LoVo (cell line): Measurements from ENCODE around the gene WWP2.

ENCODE experiments used
- DNase-seq: peaks from one replicate; pipeline ENCODE4 v3.0.0-alpha.2; 2016; ENCODE audit warnings: low spot score

WWP2 gene

DNA sequence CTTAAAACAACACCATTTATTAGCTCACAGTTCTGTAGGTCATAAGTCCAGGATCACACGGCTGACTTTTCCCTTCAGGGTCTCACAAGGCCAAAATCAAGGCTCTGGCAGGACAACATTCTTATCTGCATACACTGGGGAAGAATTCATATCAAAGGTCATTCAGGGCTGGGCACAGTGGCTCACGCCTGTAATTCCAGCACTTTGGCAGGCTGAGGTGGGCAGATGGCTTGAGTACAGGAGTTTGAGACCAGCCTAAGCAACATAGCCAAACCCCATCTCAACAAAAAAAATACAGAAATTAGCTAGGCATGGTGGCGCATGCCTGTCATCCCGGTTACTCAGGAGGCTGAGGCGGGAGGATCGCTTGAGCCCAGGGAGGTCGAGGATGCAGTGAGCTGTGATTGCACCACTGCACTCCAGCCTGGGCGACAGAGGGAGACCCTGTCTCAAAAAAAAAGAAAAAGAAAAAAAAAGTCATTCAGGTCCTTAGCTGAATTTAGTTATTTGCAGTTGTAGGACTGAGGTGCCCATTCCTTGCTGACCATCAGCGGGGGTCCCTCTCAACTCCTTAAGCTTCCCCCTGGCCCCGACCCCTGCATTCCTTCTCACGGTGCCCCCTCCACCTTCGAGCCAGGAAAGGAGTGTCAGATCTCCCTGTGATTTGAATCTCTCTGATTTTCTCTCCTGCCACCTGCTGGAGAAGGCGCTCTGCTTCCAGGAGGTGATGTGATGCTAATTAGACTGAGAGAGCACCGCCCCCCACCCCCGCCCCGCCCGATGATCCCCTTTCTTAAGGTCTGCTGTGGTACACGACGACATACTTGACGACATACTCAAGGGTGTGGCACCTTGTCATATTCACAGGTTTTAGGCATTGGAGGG is 97.2 kb downstream of the WWP2 start:
- DNase-seq, result peak; percentile 27

DNA sequence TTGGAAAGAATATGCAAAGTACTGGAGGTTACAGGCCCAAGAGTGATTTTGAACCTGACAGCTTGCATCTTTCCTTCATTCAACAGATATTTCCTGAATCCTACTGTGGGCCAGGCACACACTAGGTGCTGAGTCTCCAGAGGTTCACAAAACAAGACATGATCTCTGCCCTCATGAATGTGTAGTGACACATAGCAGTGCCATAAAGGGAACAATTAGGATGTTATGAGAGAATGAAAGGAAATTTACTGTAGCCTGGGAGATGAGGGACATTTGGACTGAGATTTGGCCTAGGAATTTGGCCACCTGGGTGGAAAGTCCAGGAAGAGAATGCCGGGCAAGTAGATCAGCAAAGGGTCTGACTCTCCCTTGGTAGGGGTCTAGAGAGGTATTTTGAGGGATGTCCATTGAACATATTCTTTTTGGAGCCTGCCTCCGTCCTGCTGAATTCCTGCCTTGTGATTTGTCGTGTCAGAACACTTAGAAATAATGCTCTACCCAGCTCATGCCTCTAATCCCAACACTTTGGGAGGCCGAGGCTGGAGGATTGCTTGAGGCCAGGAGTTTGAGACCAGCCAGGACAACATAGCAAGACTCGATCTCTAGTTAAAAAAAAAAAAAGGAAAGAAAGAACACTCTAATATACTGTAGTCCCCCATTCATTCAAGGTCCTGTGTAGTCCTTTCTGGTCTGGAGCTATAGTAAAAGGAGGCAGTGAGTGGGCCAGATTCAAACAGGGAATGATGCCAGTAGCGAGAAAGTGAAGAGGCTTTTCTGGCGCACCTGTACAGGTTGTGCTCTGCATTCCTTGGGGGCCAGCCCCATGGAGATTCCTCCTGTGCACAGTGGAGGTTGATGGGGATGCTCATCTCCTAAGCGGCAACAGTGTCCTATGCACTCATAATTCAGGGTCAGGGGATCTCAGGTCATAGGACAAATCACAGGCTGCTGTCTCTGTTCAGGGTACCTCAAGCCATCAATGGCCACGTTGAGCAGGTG is 98.4 kb downstream of the WWP2 start:
- no peak for DNase-seq

- DNase-seq, result no peak
These were observed 99.3 kb downstream of the WWP2 start for GRCh38 chr16:69861292-69862030.

- DNase-seq, result no peak
These were observed 101.5 kb downstream of the WWP2 start for GRCh38 chr16:69863401-69864281.

- DNase-seq, result no peak
These were observed 103.6 kb downstream of the WWP2 start for GRCh38 chr16:69865701-69866100.

DNA sequence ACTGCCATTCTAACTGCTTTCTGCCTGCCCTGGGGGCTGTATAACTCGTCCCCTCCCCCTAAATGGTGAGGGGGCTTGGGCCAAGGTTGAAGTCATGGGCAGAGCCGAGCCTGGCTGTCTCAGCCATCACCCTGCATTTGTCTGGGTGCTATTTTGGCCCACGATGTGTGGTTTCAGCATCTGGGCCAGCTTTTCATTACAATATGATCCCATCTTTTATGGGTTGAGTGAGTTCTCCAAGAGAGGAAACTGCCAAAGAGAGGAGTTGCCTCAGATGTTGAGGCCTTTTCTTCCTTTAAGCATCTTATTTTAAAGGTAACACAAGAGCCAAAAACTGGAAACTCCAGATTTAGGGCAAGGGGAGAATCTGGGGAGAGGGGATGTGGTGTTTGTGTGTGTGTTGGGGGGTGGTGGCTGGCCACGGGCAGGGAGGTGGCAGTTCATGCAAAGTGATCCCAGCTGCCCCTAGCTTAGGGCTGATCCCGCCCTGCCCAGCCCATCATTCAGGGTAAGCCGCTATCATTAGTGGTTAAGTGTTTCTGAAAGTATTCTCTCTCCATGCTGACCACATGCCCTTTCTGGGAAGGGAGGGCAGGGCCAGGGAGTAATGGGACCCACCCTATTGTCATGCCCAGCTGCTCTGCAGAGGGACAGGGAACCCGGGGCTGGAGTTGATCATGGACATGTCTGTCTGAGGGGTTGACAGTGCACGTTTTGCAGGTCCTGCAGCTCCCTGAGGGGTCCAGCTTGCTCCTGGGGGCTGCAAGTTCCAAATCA is 105.8 kb downstream of the WWP2 start:
- no peak for DNase-seq

- no peak for DNase-seq
These were observed 108.6 kb downstream of the WWP2 start for GRCh38 chr16:69870761-69871160.

DNA sequence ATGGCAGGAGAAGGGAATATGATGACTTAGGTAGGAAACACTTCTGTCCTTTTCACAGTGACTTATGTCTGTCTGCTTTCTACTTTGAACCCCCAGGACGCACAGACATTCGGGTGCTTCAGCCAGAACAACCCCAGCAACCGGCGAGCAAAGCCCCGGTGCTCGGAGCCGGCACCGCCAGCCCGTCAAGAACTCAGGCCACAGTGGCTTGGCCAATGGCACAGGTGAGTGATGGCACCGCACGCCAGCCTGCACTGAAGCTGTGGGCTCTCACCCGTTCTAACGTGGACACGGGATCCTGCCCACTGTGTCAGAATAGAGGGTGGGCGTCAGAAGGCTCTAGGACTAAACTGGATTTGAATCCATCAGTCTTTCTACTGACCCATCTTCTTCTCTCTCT is 109.6 kb downstream of the WWP2 start:
- no peak for DNase-seq

DNA sequence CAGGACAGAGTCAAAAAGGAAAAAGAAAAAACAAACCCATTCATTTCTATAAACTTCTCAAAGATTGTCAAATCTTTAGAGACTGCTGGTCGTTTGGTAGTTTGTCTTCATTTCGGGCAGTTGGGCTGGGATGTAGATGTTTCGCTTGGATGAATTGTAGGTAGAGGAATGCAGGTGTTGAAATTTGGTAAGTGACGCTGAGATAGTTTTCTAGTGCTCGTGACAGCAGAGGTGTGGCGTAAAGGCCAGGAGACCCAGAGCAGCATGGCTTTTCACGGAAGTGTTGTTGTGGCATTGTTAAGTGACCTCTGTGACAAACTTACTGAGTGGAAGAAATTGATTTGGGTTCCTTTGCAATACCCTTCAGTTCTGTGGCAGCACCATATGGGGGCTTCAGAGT is 110.8 kb downstream of the WWP2 start:
- no peak for DNase-seq

- DNase-seq, result no peak
These were observed 111.7 kb downstream of the WWP2 start for GRCh38 chr16:69873783-69874182.

DNA sequence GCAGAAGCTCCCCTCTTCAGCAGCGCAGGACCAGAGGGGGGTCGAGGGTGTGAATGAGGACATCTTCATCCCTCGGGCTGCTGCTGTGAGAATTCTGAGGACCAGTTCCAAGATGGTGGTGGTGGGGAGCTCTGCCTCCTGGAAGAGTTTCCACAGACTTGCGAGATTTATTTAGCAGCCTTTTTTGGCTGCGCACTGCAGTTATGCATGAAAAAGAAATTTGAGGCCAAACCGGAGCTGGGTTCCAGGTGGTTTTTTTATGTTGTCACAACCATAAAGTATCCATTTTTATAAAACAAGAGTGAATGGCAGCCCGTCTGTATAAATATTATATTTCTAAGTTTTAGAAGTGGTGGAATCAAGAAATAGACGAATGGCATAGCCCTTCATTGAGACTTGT is 112.1 kb downstream of the WWP2 start:
- no peak for DNase-seq

DNA sequence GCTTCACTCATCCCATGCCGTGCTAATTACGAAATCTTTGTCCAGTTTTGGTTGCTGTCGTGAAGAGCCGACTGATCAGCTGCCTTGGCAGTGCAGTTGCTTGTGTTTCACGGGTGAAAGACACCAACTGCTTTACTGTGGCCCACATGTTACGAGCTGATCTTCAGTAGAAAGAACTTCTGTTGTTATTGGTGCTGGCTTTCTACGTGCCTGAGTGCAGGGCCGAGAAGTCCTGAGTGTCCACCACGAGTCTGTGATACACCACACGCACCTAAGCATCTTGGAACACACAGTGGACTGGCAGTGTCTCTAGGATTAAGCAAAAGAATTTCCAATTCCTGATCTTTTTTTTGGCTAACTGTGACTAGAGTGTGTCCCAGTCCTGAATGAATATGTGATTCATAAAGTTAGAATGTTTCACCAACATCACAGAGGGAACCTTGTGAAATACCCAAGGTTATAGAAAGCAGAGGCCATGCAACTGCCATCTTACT is 118.6 kb downstream of the WWP2 start:
- DNase-seq, result no peak

- no peak for DNase-seq
These were observed 119.0 kb downstream of the WWP2 start for GRCh38 chr16:69881141-69881540.

GRCh38 chr16:69883744-69884143 is 121.6 kb downstream of the WWP2 start:
- no peak for DNase-seq

GRCh38 chr16:69885722-69886121 is 123.6 kb downstream of the WWP2 start:
- no peak for DNase-seq

GRCh38 chr16:69886726-69887125 is 124.6 kb downstream of the WWP2 start:
- no peak for DNase-seq

DNA sequence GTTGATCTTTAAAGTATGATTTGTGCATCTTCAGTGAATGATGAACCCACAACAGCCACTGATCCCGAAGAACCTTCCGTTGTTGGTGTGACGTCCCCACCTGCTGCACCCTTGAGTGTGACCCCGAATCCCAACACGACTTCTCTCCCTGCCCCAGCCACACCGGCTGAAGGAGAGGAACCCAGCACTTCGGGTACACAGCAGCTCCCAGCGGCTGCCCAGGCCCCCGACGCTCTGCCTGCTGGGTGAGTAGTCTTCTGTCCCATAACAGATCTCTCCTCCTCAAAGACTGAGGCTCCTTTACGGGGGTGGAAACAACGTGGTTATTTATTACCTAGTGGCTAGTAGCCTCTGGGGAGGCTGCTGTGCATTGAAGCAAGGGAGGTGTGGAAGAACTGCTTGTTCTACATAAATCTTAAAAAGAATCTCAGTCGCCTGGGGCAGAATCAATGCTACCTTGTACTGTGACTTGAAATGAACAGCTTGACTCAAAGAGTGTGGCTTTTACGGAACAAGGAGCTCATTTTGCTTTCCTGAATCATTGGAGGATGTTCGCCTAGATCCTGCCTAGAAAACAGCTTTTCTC is 126.0 kb downstream of the WWP2 start:
- no peak for DNase-seq

GRCh38 chr16:69889295-69889964 is 127.3 kb downstream of the WWP2 start:
- DNase-seq, result no peak
